Amniotic stem cell (primary cell): Measurements from ENCODE around the gene ARL4C.

Experiments used
- DNase-seq: peaks from one replicate; lab custom pipeline; 2025; lab: John Stamatoyannopoulos, UW

ARL4C gene, protein sequence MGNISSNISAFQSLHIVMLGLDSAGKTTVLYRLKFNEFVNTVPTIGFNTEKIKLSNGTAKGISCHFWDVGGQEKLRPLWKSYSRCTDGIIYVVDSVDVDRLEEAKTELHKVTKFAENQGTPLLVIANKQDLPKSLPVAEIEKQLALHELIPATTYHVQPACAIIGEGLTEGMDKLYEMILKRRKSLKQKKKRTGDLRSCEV

GRCh38 chr2:234496835-234497593 is at the start of gene ARL4C:
ARL4C (minus strand) TSS chr2:234497081; CDS start chr2:234496586, 495 bp downstream.
- peak; percentile 24 for DNase-seq

GRCh38 chr2:234544659-234545611 is 48.1 kb upstream of the ARL4C start:
- no peak for DNase-seq

GRCh38 chr2:234542742-234543141 is 45.9 kb upstream of the ARL4C start:
- DNase-seq: no peak

DNA sequence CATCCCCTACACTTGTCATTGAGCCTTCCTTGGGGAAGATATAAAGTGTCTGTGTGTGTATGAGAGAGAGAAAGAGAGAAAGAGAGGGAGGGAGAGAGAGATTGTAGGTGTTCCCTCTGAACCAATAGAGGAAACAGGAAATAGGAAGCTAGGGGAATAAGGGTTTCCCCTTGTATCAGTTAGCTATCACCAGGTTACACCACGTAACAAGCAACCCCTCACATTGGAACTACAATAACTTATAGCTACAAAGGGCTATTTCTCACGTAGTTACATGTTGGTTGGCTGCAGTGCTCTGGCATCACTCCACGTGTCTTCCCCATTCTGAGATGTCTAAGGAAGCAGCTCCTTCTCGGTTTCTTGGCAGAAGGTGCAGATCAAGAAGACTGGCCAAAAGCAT is 41.0 kb upstream of the ARL4C start:
- DNase-seq: no peak

- no peak for DNase-seq
Measured at GRCh38 chr2:234536178-234536965, 39.5 kb upstream of the ARL4C start.

DNA sequence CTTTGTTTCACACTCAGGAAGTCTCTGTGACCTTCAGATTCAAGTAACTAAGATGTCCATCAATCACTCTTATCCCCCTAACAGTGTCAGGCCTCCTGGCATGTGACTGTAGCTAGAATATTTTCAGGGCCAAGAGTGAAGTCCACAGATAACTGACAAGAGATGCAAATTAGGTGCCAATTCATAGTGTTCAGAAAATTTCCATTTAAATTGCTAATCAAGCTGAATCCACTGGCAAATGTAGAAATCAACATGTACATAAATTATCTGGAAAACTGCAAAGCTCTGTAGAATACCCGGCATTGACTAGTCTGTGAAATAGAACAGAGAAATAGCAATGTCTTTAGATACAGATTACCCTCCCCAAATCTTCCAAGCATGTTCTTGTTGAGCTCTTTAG is 38.6 kb upstream of the ARL4C start:
- no peak for DNase-seq

- DNase-seq: no peak
Measured at GRCh38 chr2:234534515-234534914, 37.6 kb upstream of the ARL4C start.

DNA sequence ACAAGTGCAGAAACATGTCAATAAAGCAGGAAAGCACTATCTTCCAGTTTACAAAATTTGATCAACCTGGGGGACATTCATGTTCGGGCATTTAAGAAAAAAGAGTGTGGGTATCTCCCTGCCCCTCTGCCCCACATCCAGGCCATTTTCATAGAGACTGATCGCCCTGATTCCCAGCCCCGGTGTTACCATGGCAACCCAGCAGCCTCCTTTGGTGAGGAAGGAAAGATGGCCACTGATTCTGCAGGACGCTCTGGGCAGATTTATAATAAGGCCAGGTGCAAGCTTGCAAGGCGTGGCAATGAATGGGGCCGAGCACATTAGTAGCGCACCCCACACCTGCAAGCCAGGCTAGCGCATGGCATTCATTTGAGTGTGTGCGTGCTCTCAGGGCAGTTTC is 36.7 kb upstream of the ARL4C start:
- DNase-seq: no peak

DNA sequence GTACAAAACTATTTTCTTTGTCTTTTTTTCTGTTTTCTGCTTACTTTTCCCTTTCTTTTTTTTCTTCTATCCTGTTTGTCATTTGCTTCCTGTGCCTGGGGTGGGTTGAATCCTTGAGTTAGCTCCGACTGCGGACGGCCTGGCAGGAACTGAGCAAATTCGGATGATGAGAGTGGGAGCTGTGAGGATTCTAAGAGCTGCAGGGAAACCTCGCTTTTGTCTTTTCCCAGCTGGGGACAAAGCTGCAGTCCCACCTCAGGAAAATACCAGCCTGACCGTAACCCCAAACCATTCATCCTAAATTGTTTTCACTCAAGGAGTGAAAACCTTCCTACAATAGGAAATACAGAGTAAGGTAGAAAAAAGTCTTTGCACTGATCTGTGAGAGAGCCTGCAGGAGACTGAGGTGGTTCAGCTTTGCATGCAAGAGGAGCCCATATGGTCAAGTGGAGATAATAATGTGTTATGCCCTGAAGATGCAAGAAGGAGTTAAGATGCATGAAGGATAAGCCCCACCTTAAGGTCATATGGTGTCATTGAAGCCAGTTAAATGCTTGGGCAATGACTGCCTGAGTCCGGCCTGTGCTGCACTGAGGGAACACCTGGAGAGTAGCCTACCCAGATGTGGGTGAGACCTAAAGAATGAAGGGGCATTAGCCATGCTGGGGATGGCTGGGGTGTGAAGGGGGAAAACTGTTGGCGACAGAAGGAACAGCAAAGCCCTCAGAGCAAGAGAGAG is 31.7 kb upstream of the ARL4C start:
- no peak for DNase-seq

DNA sequence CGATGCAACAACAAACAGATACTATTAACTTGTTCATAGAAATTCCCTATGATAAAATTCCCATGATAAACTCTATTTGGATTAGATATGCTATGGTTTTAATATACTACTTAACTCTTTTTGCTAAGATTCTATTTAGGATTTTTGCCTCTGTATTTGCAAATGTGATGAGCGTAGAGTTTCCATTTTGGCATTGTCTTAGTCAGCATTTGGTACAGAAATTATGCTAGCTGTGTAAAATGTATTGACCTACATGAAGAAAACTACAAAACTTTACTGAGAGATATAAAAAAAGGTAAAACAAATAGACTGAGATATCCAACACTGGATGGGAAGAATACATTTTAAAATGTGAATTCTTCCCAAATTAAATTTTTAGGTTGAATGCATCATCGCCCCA is 29.8 kb upstream of the ARL4C start:
- DNase-seq: no peak

GRCh38 chr2:234521536-234521935 is 24.7 kb upstream of the ARL4C start:
- DNase-seq: no peak

DNA sequence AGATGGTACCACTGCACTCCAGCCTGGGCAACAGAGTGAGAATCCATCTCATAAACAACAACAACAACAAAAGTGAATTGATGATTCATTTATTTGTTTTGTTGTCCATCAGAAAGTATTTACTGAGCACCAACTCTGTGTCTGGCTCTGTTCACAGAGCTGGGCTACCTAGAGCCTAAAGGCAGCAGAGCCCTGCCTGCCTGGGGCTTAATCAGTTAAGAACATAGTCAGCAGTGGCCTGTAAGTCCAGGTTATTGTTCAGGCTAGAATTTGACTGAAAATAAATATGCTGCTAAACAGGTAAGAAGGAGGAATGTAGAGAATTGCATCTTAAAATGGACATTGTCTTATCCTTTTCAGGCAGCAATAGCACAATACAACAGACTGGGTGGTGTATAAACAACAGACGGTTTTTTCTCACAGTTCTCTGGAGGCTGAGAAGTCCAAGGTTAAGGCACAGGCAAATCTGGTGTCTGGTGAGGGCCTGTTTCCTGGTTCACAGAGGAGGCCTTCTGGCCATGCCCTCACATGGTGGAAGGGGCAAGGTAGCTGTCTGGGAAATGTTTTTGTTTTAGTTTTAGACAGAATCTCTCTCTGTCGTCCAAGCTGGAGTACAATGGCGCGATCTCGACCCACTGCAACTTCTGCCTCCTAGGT is 22.2 kb upstream of the ARL4C start:
- no peak for DNase-seq

DNA sequence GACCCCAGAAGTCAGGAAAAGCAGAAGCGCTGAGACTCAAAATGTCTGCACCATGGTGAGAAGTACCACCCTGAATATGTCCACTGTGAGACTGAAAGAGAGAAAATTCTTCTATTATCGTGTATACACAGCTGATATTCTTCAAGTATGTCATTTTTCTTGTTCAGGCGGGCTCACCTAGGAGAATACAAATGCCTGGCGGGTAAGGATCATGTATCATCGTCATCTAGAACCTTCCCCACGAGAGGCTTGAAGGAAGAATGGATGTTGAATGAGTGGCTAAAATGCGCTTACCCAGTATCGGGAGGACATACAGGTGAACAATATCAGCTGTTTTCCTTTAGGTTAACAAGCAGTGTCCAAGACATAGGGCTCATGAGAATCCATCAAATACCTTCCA is 21.1 kb upstream of the ARL4C start:
- no peak for DNase-seq

- DNase-seq: no peak
Measured at GRCh38 chr2:234514873-234515638, 18.2 kb upstream of the ARL4C start.

DNA sequence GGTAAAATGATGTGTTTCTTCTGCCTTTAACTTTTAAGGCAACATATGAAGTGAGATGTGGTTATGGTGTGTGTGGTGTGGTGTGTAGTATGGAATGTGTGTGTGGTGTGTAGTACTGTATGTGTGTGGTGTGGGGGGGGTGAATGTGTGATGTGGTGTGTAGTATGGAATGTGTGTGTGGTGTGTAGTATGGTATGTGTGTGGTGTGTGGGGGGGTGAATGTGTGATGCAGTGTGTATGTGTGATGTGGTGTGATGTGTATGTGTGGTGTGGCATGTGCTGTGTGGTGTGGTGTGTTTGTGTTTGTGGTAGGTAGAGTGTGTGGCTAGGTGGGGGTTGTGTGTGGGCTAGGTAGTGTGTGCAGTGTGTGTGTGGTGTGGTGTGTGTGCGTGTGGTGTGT is 17.2 kb upstream of the ARL4C start:
- DNase-seq: no peak

- DNase-seq: no peak
Measured at GRCh38 chr2:234512884-234513669, 16.2 kb upstream of the ARL4C start.

DNA sequence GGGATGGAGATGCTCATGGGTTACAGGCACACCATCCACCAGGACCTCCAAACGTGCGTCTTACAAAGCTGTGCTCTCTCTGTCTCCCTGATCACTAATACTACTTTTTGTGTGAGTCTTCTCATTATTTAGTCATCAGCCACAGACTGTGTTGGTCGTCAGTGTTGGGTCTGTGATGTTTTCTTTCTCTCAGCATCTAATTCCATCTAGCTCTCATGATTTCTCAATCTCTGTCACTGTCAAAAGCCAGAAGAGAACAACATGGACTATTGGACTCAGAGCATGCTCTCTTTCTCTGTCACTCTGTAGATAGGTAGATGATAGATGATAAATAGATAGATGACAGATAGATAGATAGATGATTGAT is 6.0 kb upstream of the ARL4C start:
- no peak for DNase-seq

GRCh38 chr2:234502285-234502918 is 5.5 kb upstream of the ARL4C start:
- no peak for DNase-seq
